ENCODE measurements around the gene SERPINF2.
"Not testable (repeated sequence)": the region's sequence is repeated elsewhere in the genome, so short reads cannot be mapped to it uniquely, and the experiment has no call there.

GRCh38 chr17:1722022-1722421 is 20.6 kb upstream of the SERPINF2 start:
- not testable (repeated sequence) for TF ChIP-seq POLR2A (IDR thresholded peaks at IDR 0.05); CTCF (IDR thresholded peaks at IDR 0.05 in 4 of 5, conservative IDR thresholded peaks at IDR 0.05 in 1 of 5)
